Left ventricle myocardium inferior (tissue), 1 donor: Measurements from ENCODE around the gene ZACN. TPM values are rescaled to one million over a fixed set of nuclear protein-coding genes. Genes with fewer than 3 reads are reported as not detected.

Experiments used
- DNase-seq: peaks from one replicate; pipeline ENCODE4 v3.0.0-alpha.2; 2020
- H3K27ac ChIP-seq: fragments of 200-600 bp; replicated peaks from 2 replicates; pipeline ENCODE4 v1.8.0; 2021
- H3K27me3 ChIP-seq: fragments of 200-600 bp; 2 replicates; pipeline ENCODE4 v1.8.0; 2021; ENCODE audit warnings: low read depth
- H3K36me3 ChIP-seq: fragments of 200-600 bp; 2 replicates; pipeline ENCODE4 v1.8.0; 2021
- H3K4me1 ChIP-seq: fragments of 200-600 bp; 2 replicates; pipeline ENCODE4 v1.8.0; 2021
- H3K4me3 ChIP-seq: fragments of 200-600 bp; 2 replicates; pipeline ENCODE4 v1.8.0; 2021; ENCODE audit warnings: mild to moderate bottlenecking, moderate library complexity
- H3K9me3 ChIP-seq: fragments of 200-600 bp; replicated peaks from 2 replicates; pipeline ENCODE4 v1.8.0; 2021
- intact Hi-C: fragments of 100-400 bp; cut with micrococcal nuclease; formaldehyde crosslinking; loops from one replicate; pipeline ENCODE4 v1.11.0; 2022
- total RNA-seq: library from RNA; stranded (reverse); fragmentation: NEBNext Ultra II Directional; extraction: Animal tissue kit (Norgen Biotek cat#: 25700); gene quantifications from one replicate; pipeline ENCODE4 v1.2.1, GENCODE V29; 2021
- TF ChIP-seq, protein P1 (sequence below): fragments of 200-600 bp; IDR thresholded peaks from 2 replicates; pipeline ENCODE4 v1.8.0; 2021; ENCODE audit warnings: antibody characterized with exemption, mild to moderate bottlenecking, borderline replicate concordance
- donor health status: DM: no; HTN: yes; CAD: no; lungs with severe emphysema.

ZACN gene
- total RNA-seq, 1 donor from 2014 or later, result not detected

DNA sequence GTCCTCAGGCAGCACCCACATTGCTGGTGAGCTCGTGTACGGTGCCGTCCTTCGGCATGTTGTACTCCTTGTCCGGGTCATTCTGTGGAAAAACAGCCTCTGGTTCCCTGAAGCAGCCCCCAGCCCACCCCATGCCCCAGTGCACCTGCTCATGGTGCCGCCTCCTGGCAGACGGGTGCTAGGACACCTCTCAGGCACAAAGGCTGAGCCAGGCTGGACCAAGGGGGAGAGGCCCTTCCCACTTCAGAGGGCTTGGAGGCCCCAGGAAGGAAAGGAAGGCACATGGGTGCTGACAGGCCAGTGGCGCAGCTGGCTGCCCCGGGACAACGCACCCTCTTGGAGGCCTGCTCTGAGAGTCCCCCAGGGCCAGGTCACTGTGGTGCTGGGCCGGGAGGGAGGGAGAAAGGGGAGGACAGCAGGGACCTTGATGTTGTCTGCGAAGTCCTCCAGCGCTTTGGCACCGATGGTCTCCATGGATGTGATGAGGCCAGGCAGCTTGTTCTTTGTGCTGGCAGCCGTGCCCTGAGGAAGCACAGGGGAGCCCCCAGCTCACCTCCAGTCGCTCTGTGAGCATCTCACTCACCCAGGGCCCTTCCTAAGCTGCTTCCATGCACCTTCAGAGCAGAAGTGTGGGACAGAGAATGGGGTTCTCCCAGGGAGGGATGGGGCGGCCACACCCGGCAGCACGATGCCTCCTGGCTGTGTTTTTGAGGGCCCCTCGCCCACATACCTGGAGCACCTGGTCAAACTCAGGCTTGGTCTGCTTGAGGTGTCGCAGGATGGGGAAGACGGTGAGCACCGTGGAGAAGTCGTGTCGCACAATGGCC is 9.3 kb downstream of the ZACN start:
- TF ChIP-seq, protein P1, sequence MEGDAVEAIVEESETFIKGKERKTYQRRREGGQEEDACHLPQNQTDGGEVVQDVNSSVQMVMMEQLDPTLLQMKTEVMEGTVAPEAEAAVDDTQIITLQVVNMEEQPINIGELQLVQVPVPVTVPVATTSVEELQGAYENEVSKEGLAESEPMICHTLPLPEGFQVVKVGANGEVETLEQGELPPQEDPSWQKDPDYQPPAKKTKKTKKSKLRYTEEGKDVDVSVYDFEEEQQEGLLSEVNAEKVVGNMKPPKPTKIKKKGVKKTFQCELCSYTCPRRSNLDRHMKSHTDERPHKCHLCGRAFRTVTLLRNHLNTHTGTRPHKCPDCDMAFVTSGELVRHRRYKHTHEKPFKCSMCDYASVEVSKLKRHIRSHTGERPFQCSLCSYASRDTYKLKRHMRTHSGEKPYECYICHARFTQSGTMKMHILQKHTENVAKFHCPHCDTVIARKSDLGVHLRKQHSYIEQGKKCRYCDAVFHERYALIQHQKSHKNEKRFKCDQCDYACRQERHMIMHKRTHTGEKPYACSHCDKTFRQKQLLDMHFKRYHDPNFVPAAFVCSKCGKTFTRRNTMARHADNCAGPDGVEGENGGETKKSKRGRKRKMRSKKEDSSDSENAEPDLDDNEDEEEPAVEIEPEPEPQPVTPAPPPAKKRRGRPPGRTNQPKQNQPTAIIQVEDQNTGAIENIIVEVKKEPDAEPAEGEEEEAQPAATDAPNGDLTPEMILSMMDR, result no peak
- intact Hi-C loops, result no loop called here
- Histone ChIP-seq H3K27ac (no peak overlapping the region), H3K27me3 (no peaks in the 10 kb centered on the region), H3K4me3 (no peak overlapping the region), H3K4me1 (peaks cover 9% of the 10 kb centered on the region), H3K36me3 (peaks cover 96% of the 10 kb centered on the region), H3K9me3 (no peaks in the 10 kb centered on the region)
- no peak for DNase-seq

DNA sequence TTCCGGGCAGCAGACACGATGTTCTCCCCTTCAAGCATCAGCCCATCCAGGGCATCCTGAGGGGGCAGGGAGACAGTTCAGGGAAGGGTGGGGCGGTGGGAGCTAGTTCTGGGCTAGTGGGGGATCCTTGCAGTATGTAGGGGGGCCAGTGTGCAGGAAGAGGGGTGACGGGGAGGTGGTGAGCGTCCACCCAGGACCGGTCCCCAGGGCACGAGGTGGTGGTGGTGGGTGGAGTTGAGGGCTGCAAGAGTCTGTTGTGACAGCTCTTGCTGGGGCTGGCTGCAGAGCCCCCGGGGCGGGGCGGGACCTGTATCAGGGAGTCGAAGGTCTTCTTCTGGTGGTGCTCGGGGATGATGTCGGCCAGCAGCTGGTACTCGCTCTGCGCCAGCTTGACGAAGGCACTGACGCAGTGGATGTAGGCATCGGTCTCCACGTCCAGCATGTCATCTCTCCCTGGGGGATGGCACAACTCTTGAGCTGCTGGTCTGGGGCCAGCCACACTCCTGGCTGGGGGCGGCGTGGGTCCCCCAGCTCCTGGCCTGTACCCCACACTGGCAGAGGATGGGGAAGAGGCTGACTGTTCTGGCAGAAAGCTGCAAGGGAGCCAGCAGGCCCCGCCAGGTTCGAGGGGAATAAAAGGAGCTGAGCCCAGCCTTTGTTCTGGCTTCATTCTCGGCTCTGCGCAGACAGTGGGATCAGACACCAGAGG is 10.0 kb downstream of the ZACN start:
- TF ChIP-seq, protein P1, result no peak
- peaks cover 96% of the 10 kb centered on the region for H3K36me3 ChIP-seq

DNA sequence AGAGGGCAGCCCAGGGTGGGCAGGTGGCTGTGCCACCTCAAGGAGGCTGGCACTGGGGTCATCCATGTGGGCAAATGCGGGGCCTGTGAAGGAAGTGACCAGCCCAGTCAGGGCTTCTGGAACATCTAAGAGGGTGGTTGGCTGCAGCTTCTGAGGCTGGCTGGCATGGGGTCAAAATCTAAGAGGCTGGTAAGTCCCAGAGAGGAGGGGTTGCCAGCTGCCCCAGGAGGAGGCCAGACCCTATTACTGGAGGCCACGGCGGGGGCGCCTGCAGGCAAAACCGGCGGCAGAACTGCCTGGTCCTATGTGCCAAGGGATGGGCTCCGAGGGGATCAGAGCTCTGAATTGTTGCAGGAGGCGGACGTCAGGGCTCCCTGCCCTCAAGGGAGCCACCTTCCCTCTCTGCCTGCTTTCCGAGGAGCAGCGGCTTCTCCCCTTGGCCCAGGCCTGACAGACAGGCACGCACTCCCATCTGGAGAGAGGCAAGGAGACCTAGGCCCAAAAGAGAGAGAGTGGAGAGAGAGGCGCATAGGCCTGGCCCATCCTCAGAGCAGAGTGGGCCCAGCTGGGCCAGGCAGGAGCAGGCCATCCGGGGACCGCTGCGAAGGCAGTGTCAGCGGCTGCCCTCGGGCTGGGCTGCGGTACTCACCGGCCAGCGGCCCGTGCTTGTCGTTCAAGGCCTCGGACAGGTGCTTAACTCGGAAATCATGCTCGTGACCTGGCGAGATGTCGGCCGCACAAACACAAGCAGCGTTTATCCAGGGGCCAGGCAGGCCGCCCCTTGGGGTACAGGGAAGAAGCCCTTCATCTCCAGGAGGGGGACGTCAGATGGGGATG is 10.9 kb downstream of the ZACN start:
- DNase-seq, result no peak
- H3K4me1 ChIP-seq, result peaks cover 9% of the 10 kb centered on the region
- H3K9me3 ChIP-seq, result no peaks in the 10 kb centered on the region
- H3K27ac ChIP-seq, result no peak overlapping the region
- TF ChIP-seq, protein P1, result no peak
- no peak overlapping the region for H3K4me3 ChIP-seq
- intact Hi-C loops, result no loop called here
- H3K36me3 ChIP-seq, result peaks cover 98% of the 10 kb centered on the region
- no peaks in the 10 kb centered on the region for H3K27me3 ChIP-seq

More for the DNA sequence above, 10.0 kb downstream of the ZACN start:
- Histone ChIP-seq H3K27ac (no peak overlapping the region), H3K9me3 (no peaks in the 10 kb centered on the region), H3K4me3 (no peak overlapping the region), H3K4me1 (peaks cover 9% of the 10 kb centered on the region), H3K27me3 (no peaks in the 10 kb centered on the region)
- no peak for DNase-seq
- intact Hi-C loops, result no loop called here

DNA sequence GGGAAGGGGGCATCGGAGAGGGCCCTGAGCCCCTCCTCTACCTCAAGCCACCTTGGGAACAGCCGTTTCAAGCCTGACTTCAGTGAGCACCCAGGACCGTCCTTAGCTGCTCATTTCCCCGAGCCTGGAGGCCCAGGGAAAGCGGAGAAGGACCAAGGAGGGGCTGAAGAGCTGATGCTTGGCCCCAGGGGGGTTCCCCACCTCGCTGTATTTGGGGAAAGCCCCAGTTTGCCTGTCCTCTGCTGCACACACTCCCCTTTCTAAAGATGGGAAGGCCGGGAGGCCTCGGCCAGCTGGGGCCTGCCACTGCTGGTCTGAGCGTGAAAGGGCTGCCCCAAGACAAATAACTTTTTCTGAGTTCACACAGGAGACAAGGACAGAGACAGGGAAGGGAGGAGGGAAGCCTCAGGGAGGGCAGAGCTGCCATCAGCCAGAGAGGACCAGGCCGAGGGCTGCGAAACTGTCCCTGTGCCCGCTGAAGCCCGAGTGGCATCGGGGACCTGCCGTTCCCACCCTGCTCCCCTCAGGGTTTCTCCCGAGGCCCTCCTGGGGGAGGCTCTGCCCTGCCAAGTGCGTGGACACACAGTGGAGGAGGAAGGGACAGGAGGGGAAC is 11.6 kb downstream of the ZACN start:
- no peaks in the 10 kb centered on the region for H3K27me3 ChIP-seq
- TF ChIP-seq, protein P1, result no peak
- DNase-seq, result no peak
- H3K4me3 ChIP-seq, result no peak overlapping the region
- intact Hi-C loops, result no loop called here
- peaks cover 98% of the 10 kb centered on the region for H3K36me3 ChIP-seq
- no peak overlapping the region for H3K27ac ChIP-seq
- H3K9me3 ChIP-seq, result no peaks in the 10 kb centered on the region
- peaks cover 9% of the 10 kb centered on the region for H3K4me1 ChIP-seq
